IMR-90 (cell line): ENCODE results near the gene ZSWIM5. TPM values are rescaled to one million over a fixed set of nuclear protein-coding genes. Genes with fewer than 3 reads are reported as not detected.

ENCODE experiments used
- ATAC-seq: fragments of 200-7000 bp; cut with Tn5 transposase; 2 replicates; pipeline ENCODE4 v1.9.1; 2020; ENCODE audit warnings: low read depth, mild to moderate bottlenecking, moderate library complexity
- BruUV-seq: library from RNA; stranded (reverse); fragments of 400-500 nt; replicated peaks from 2 replicates; lab custom pipeline; 2021; lab: Mats Ljungman, UMichigan
- CTCF ChIA-PET: fragments of 300-600 bp; formaldehyde crosslinking; extraction: SDS; loops from one replicate; lab custom pipeline; 2021; ENCODE audit warnings: antibody characterized with exemption; lab: Yijun Ruan, JAX
- POLR2A ChIA-PET: fragments of 300-600 bp; sonication (Branson Sonifier 250); formaldehyde crosslinking; loops from one replicate; lab custom pipeline; 2022; ENCODE audit warnings: antibody characterized with exemption; ENCODE audit not compliant: unreplicated experiment; lab: Charles Lee
- DNase-seq: peaks from one replicate; pipeline ENCODE4 v3.0.0; 2013
- H2AFZ ChIP-seq: replicated peaks from 2 replicates; pipeline ENCODE3; 2013; ENCODE audit warnings: low read length, mild to moderate bottlenecking; ENCODE audit not compliant: poor library complexity
- H2AK5ac ChIP-seq: 2 replicates; pipeline ENCODE4 v1.6.1; 2013; ENCODE audit warnings: low read depth, low read length, inconsistent platforms
- H2AK9ac ChIP-seq: replicated peaks from 2 replicates; pipeline ENCODE3; 2013; ENCODE audit warnings: mild to moderate bottlenecking, low read depth, low read length, moderate library complexity; ENCODE audit not compliant: poor library complexity
- H2BK120ac ChIP-seq: 2 replicates; pipeline ENCODE4 v1.6.1; 2013; ENCODE audit warnings: low read depth, low read length, inconsistent platforms
- H2BK15ac ChIP-seq: 3 replicates; pipeline ENCODE4 v1.6.1; 2013; ENCODE audit warnings: low read depth, low read length, inconsistent platforms
- H2BK20ac ChIP-seq: 2 replicates; pipeline ENCODE4 v1.6.1; 2013; ENCODE audit warnings: low read depth, mild to moderate bottlenecking, inconsistent platforms, low read length, moderate library complexity
- H2BK5ac ChIP-seq: 2 replicates; pipeline ENCODE4 v1.6.1; 2013; ENCODE audit warnings: mild to moderate bottlenecking, low read depth, low read length, inconsistent platforms; ENCODE audit not compliant: poor library complexity, severe bottlenecking
- H3K14ac ChIP-seq: replicated peaks from 2 replicates; pipeline ENCODE4 v1.6.1; 2013; ENCODE audit warnings: low read depth, low read length, inconsistent platforms
- H3K18ac ChIP-seq: 2 replicates; pipeline ENCODE4 v1.6.1; 2013; ENCODE audit warnings: low read depth, low read length, control low read depth
- H3K23ac ChIP-seq: 2 replicates; pipeline ENCODE4 v1.6.1; 2013; ENCODE audit warnings: low read depth, low read length, inconsistent platforms
- H3K27ac ChIP-seq: 2 replicates; pipeline ENCODE4 v1.5.1; 2013; ENCODE audit warnings: mild to moderate bottlenecking, control low read depth, low read length; ENCODE audit not compliant: insufficient read depth
- H3K27me3 ChIP-seq: 2 replicates; pipeline ENCODE4 v1.6.1; 2013; ENCODE audit warnings: low read length; ENCODE audit not compliant: control insufficient read depth, insufficient read depth
- H3K36me3 ChIP-seq: 2 replicates; pipeline ENCODE4 v1.6.1; 2013; ENCODE audit warnings: low read length, mixed read lengths; ENCODE audit not compliant: control insufficient read depth, insufficient read depth
- H3K4ac ChIP-seq: 2 replicates; pipeline ENCODE4 v1.6.1; 2013; ENCODE audit warnings: low read depth, low read length, inconsistent platforms
- H3K4me1 ChIP-seq: 2 replicates; pipeline ENCODE4 v1.6.1; 2013; ENCODE audit warnings: low read length, mixed read lengths; ENCODE audit not compliant: control insufficient read depth, insufficient read depth
- H3K4me2 ChIP-seq: 2 replicates; pipeline ENCODE4 v1.6.1; 2013; ENCODE audit warnings: low read depth, mild to moderate bottlenecking, control low read depth, low read length, moderate library complexity
- H3K4me3 ChIP-seq: 2 replicates; pipeline ENCODE4 v1.5.1; 2013; ENCODE audit warnings: low read depth, mild to moderate bottlenecking, control low read depth, low read length, moderate library complexity; ENCODE audit not compliant: insufficient read depth
- H3K56ac ChIP-seq: 2 replicates; pipeline ENCODE4 v1.6.1; 2013; ENCODE audit warnings: low read length, inconsistent platforms; ENCODE audit not compliant: insufficient read depth; ENCODE audit errors: extremely low read depth
- H3K79me1 ChIP-seq, 2 experiments: 2 replicates each; pipeline ENCODE4 v1.6.1; 2013; ENCODE audit warnings: low read length in 2 of 2, inconsistent platforms in 1 of 2, low read depth in 1 of 2
- H3K9ac ChIP-seq: 2 replicates; pipeline ENCODE4 v1.6.1; 2013; ENCODE audit warnings: low read depth, low read length, control low read depth
- H3K9me1 ChIP-seq: 2 replicates; pipeline ENCODE4 v1.6.1; 2013; ENCODE audit warnings: low read length, inconsistent platforms; ENCODE audit not compliant: insufficient read depth
- H3K9me3 ChIP-seq: 2 replicates; pipeline ENCODE4 v1.6.1; 2013; ENCODE audit warnings: low read length; ENCODE audit not compliant: control insufficient read depth, insufficient read depth
- H4K20me1 ChIP-seq: 2 replicates; pipeline ENCODE4 v1.6.1; 2013; ENCODE audit warnings: low read length, inconsistent platforms; ENCODE audit not compliant: insufficient read depth
- H4K5ac ChIP-seq: 2 replicates; pipeline ENCODE4 v1.6.1; 2013; ENCODE audit warnings: mild to moderate bottlenecking, low read depth, low read length, control low read depth
- H4K8ac ChIP-seq, 2 experiments: 2 replicates each; pipeline ENCODE4 v1.6.1; 2013; ENCODE audit warnings: low read depth in 2 of 2, low read length in 2 of 2, control low read depth in 1 of 2, inconsistent platforms in 1 of 2
- H4K91ac ChIP-seq: 2 replicates; pipeline ENCODE4 v1.6.1; 2013; ENCODE audit warnings: low read depth, low read length, inconsistent platforms; ENCODE audit not compliant: insufficient read depth
- CEBPB ChIP-seq: IDR thresholded peaks from 2 replicates; pipeline ENCODE4 v1.6.1; 2012; ENCODE audit warnings: low read depth, low read length, improper control_type of control experiment
- FOS ChIP-seq: fragments of 150-350 bp; IDR thresholded peaks from 2 replicates; pipeline ENCODE4 v1.6.1; 2016; ENCODE audit warnings: low read depth, low read length
- MAFK ChIP-seq: IDR thresholded peaks from 2 replicates; pipeline ENCODE4 v1.6.1; 2012; ENCODE audit warnings: low read depth, low read length, improper control_type of control experiment
- MAZ ChIP-seq: IDR thresholded peaks from 2 replicates; pipeline ENCODE4 v1.6.1; 2012; ENCODE audit warnings: low read depth, mild to moderate bottlenecking, low read length, improper control_type of control experiment, moderate library complexity, borderline replicate concordance
- RAD21 ChIP-seq: IDR thresholded peaks from 2 replicates; pipeline ENCODE4 v1.6.1; 2012; ENCODE audit warnings: low read length, improper control_type of control experiment
- RCOR1 ChIP-seq: IDR thresholded peaks from 2 replicates; pipeline ENCODE4 v1.6.1; 2012; ENCODE audit warnings: mild to moderate bottlenecking, low read length, improper control_type of control experiment; ENCODE audit not compliant: insufficient replicate concordance
- USF2 ChIP-seq: fragments of 150-350 bp; IDR thresholded peaks from 2 replicates; pipeline ENCODE4 v1.6.1; 2017; ENCODE audit warnings: mild to moderate bottlenecking, antibody characterized with exemption, low read length, low read depth
- WGBS, 2 experiments: methylation state at CpG; one replicate each; pipeline versions ENCODE4 v1.1.5 to v1.1.7; 2013; ENCODE audit warnings: missing lambda C conversion rate in 2 of 2; ENCODE audit not compliant: insufficient read length in 1 of 2; ENCODE audit errors: extremely low coverage in 2 of 2; 5-methylcytosine and 5-hydroxymethylcytosine counted together
- dilution Hi-C: fragments of 300-500 bp; cut with HindIII; formaldehyde crosslinking; loops from one replicate; pipeline ENCODE4 v1.14.3; 2018; ENCODE audit warnings: low sequenced_read_pairs; ENCODE audit not compliant: unreplicated experiment
- in situ Hi-C: fragments of 300-500 bp; cut with MboI; formaldehyde crosslinking; loops from 3 replicates; pipeline ENCODE4 v1.14.3; 2019; ENCODE audit warnings: low sequenced_read_pairs, inconsistent platforms, mixed read lengths
- intact Hi-C: fragments of 100-400 bp; cut with micrococcal nuclease; formaldehyde crosslinking; loops from 2 replicates; pipeline ENCODE4 v1.10.0; 2022
- polyA plus RNA-seq, 3 experiments: library from polyadenylated mRNA; depleted of rRNA; stranded (reverse); fragments of >200 nt; gene quantifications; 2 replicates each; pipeline ENCODE4 v1.2.3, GENCODE V29; 2012; ENCODE audit warnings: low replicate concordance in 1 of 3
- total RNA-seq: library from RNA; depleted of rRNA; stranded (reverse); fragments of >200 nt; gene quantifications from 2 replicates; pipeline ENCODE4 v1.2.3, GENCODE V29; 2012
- TF ChIP-seq, protein P1 (sequence below): fragments of 150-350 bp; IDR thresholded peaks from 2 replicates; pipeline ENCODE4 v1.6.1; 2016; ENCODE audit warnings: low read depth, mild to moderate bottlenecking, low read length, moderate library complexity, borderline replicate concordance

The ZSWIM5 gene
- total and polyA plus RNA-seq, 2 of the 4 experiments (the other 2 are of a cell fraction), result under 0.01 to 0.03 TPM

DNA sequence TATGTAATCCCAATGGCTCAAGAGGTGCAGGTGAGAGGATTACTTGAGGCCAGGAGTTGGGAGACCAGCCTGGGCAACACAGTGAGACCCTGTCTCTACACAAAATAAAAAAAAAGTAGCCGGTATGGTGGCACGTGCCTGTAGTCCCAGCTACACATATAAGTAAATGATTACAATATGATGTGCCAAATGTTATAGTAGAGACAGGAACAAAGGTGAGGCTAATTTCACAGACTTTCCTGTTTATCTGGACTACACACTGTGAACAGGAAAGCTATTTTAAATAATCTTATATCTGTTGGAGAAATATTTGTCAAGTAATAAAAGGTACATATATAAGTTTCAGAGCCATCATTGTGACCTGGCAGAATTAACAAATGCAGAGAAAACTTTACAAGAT lies 116.7 kb downstream of the ZSWIM5 start:
- Histone ChIP-seq H4K20me1 (no peaks in the 10 kb centered on the region), H3K23ac (no peak overlapping the region), H2BK15ac (no peak overlapping the region), H3K18ac (no peak overlapping the region), H3K27ac (no peak overlapping the region), H4K91ac (no peak overlapping the region), H3K4me1 (no peaks in the 10 kb centered on the region), H3K36me3 (no peaks in the 10 kb centered on the region), H2BK20ac (no peak overlapping the region), H3K56ac (no peak overlapping the region), H2AK9ac (no peak overlapping the region), H3K9me1 (no peaks in the 10 kb centered on the region), H2AK5ac (no peak overlapping the region), H3K27me3 (no peaks in the 10 kb centered on the region; the same call in 1 of the 2 replicates), H2BK120ac (no peak overlapping the region), H2BK5ac (no peak overlapping the region), H3K4me2 (no peak overlapping the region), H4K8ac (no peak overlapping the region), H3K9ac (no peak overlapping the region), H3K4ac (no peak overlapping the region), H2AFZ (no peak overlapping the region), H3K79me1 (no peaks in the 10 kb centered on the region), H4K5ac (no peak overlapping the region), H3K9me3 (no peaks in the 10 kb centered on the region), H3K4me3 (no peak overlapping the region), H3K14ac (no peak overlapping the region)
- TF ChIP-seq MAZ (no peak), FOS (no peak), RCOR1 (no peak), MAFK (no peak), CEBPB (no peak), USF2 (no peak), RAD21 (no peak)
- TF ChIP-seq, protein P1, sequence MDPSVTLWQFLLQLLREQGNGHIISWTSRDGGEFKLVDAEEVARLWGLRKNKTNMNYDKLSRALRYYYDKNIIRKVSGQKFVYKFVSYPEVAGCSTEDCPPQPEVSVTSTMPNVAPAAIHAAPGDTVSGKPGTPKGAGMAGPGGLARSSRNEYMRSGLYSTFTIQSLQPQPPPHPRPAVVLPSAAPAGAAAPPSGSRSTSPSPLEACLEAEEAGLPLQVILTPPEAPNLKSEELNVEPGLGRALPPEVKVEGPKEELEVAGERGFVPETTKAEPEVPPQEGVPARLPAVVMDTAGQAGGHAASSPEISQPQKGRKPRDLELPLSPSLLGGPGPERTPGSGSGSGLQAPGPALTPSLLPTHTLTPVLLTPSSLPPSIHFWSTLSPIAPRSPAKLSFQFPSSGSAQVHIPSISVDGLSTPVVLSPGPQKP, result no peak
- ChIA-PET POLR2A (no interaction called here), CTCF (no interaction called here)
- in situ Hi-C loops, result no loop called here
- no TSS peak for BruUV-seq
- intact Hi-C loops, result no loop called here
- WGBS, 2 experiments, result no CpG with 5 or more reads among the region's 2 CpGs
- dilution Hi-C loops, result no loop called here
- DNase-seq (no peak), ATAC-seq (no peak)
